BLaER1 treated with 17β-estradiol and CSF1 and Interleukin-3, amounts not matched to agents 10 nM and 100 nM (cell line): ENCODE data around the gene NRG3.

ENCODE experiments used
- H3K27ac ChIP-seq, 11 experiments: shearing (Covaris generic); formaldehyde crosslinking; 2 replicates each; pipeline ENCODE4 v1.8.1; 2022
- H3K27me3 ChIP-seq, 11 experiments: shearing (Covaris generic); formaldehyde crosslinking; 2 replicates each; pipeline ENCODE4 v1.8.1; 2022
- H3K36me3 ChIP-seq, 11 experiments: shearing (Covaris generic); formaldehyde crosslinking; 2 replicates each; pipeline ENCODE4 v1.8.1; 2022
- H3K4me1 ChIP-seq, 10 experiments: shearing (Covaris generic); formaldehyde crosslinking; 2 replicates each; pipeline ENCODE4 v1.8.1; 2022
- H3K4me2 ChIP-seq, 11 experiments: shearing (Covaris generic); formaldehyde crosslinking; 2 replicates each; pipeline ENCODE4 v1.8.1; 2022
- H3K4me3 ChIP-seq, 10 experiments: shearing (Covaris generic); formaldehyde crosslinking; 2 replicates each; pipeline ENCODE4 v1.8.1; 2022
- H3K9ac ChIP-seq, 11 experiments: shearing (Covaris generic); formaldehyde crosslinking; 2 replicates each; pipeline ENCODE4 v1.8.1; 2022
- H3K9me3 ChIP-seq, 11 experiments: shearing (Covaris generic); formaldehyde crosslinking; replicated peaks in 1 of 11; 2 replicates each; pipeline ENCODE4 v1.8.1; 2022
- H4K20me1 ChIP-seq, 11 experiments: shearing (Covaris generic); formaldehyde crosslinking; 2 replicates each; pipeline ENCODE4 v1.8.1; 2022
- Cebpa-rat ChIP-seq, 11 experiments: shearing (Covaris generic); IDR thresholded peaks; 2 replicates each; pipeline ENCODE4 v1.8.1; 2022

The NRG3 gene

GRCh38 chr10:82396886-82397285, 521.9 kb downstream of the NRG3 start:
- peaks cover 0 to 5% (median 0%) of the 10 kb centered on the region in 11 experiments; a peak in 1 of 22 replicates for H3K36me3 ChIP-seq
- peak overlapping the region in 8 of 11 experiments; percentile 1 to 64 (median 44); a peak in 13 of 22 replicates for H3K4me2 ChIP-seq
- H4K20me1 ChIP-seq, result no peaks in the 10 kb centered on the region
- H3K9ac ChIP-seq, result 0 out of 22 replicates have a peak overlapping the region, but pooled peaks of 1 of the 11 experiments have one; percentile 26
- no peaks in the 10 kb centered on the region for H3K27me3 ChIP-seq
- TF ChIP-seq Cebpa-rat (IDR thresholded peaks at IDR 0.05), result no peak
- H3K9me3 ChIP-seq, result peaks cover 0 to 17% (median 8%) of the 10 kb centered on the region in 11 experiments; a peak in 6 of 22 replicates
- H3K4me3 ChIP-seq, result no peak overlapping the region
- peaks cover 9 to 90% (median 50%) of the 10 kb centered on the region in 10 experiments; a peak in 18 of 20 replicates for H3K4me1 ChIP-seq
- peak overlapping the region in 3 of 11 experiments; percentile 39 to 41 (median 39); a peak in 3 of 22 replicates for H3K27ac ChIP-seq

- Histone ChIP-seq H4K20me1 (no peaks in the 10 kb centered on the region), H3K27ac (peak overlapping the region in 3 of 11 experiments; percentile 25 to 41 (median 39); a peak in 5 of 22 replicates), H3K4me2 (peak overlapping the region in 7 of 11 experiments; percentile 1 to 64 (median 45); a peak in 10 of 22 replicates), H3K36me3 (peaks cover 0 to 5% (median 0%) of the 10 kb centered on the region in 11 experiments; a peak in 1 of 22 replicates), H3K4me1 (peaks cover 9 to 90% (median 49%) of the 10 kb centered on the region in 10 experiments; a peak in 18 of 20 replicates), H3K9me3 (peaks cover 0 to 17% (median 8%) of the 10 kb centered on the region in 11 experiments; a peak in 6 of 22 replicates), H3K27me3 (no peaks in the 10 kb centered on the region), H3K4me3 (no peak overlapping the region), H3K9ac (no peak overlapping the region)
- no peak for TF ChIP-seq Cebpa-rat (IDR thresholded peaks at IDR 0.05)
Measured at GRCh38 chr10:82397854-82398253, 522.9 kb downstream of the NRG3 start.

DNA sequence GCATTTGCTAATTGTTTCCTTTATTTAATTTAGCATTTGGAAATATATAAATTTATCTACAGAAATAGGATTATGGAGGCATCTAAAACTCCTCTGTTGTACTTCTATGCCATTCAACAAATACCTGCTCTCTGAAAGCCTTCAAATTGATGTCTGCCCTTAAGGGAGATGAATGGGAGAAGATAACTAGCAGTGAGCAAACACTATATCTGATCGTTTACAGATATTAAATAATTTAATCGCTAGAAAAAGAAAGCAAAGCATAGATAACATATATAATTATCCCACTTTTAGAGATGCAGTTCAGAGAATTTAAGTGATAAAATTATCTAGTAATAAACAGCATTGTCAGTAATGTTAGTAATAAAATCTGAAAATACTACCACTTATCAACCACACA, 524.9 kb downstream of the NRG3 start:
- Histone ChIP-seq H4K20me1 (no peaks in the 10 kb centered on the region), H3K4me1 (peaks cover 0 to 90% (median 43%) of the 10 kb centered on the region in 10 experiments; a peak in 14 of 20 replicates), H3K36me3 (peaks cover 0 to 5% (median 0%) of the 10 kb centered on the region in 11 experiments; a peak in 2 of 22 replicates), H3K27ac (no peak overlapping the region), H3K27me3 (no peaks in the 10 kb centered on the region), H3K9me3 (peaks cover 0 to 20% (median 11%) of the 10 kb centered on the region in 11 experiments; a peak in 7 of 22 replicates), H3K4me3 (no peak overlapping the region), H3K4me2 (no peak overlapping the region), H3K9ac (no peak overlapping the region)
- TF ChIP-seq Cebpa-rat (IDR thresholded peaks at IDR 0.05), result no peak

- Histone ChIP-seq H3K9ac (no peak overlapping the region), H3K36me3 (peaks cover 0 to 5% (median 0%) of the 10 kb centered on the region in 11 experiments; a peak in 2 of 22 replicates), H4K20me1 (no peaks in the 10 kb centered on the region), H3K4me2 (peak overlapping the region in 1 of 11 experiments; percentile 22; a peak in 1 of 22 replicates), H3K4me3 (no peak overlapping the region), H3K4me1 (peaks cover 0 to 90% (median 45%) of the 10 kb centered on the region in 10 experiments; a peak in 14 of 20 replicates), H3K27ac (no peak overlapping the region), H3K9me3 (peaks cover 0 to 24% (median 10%) of the 10 kb centered on the region in 11 experiments; a peak in 9 of 22 replicates), H3K27me3 (no peaks in the 10 kb centered on the region)
- no peak for TF ChIP-seq Cebpa-rat (IDR thresholded peaks at IDR 0.05)
Measured at GRCh38 chr10:82400841-82401240, 525.8 kb downstream of the NRG3 start.

GRCh38 chr10:82402906-82403401, 528.0 kb downstream of the NRG3 start:
- Histone ChIP-seq H3K36me3 (peaks cover 0 to 7% (median 0%) of the 10 kb centered on the region in 11 experiments; a peak in 2 of 22 replicates), H3K27ac (peak overlapping the region in 2 of 11 experiments; percentile 2 to 95; a peak in 1 of 22 replicates), H4K20me1 (no peaks in the 10 kb centered on the region), H3K4me1 (peaks cover 0 to 90% (median 44%) of the 10 kb centered on the region in 10 experiments; a peak in 14 of 20 replicates), H3K4me2 (peak overlapping the region in 6 of 11 experiments; percentile 27 to 62 (median 46); a peak in 7 of 22 replicates), H3K9ac (no peak overlapping the region; a peak in 1 of 22 replicates), H3K4me3 (no peak overlapping the region), H3K27me3 (no peaks in the 10 kb centered on the region), H3K9me3 (peaks cover 0 to 23% (median 7%) of the 10 kb centered on the region in 11 experiments; a peak in 9 of 22 replicates)
- no peak for TF ChIP-seq Cebpa-rat (IDR thresholded peaks at IDR 0.05)

- Histone ChIP-seq H3K9ac (peak overlapping the region in 5 of 11 experiments; percentile 49 to 80 (median 76); a peak in 9 of 22 replicates), H3K4me2 (peak overlapping the region; percentile 10 to 74 (median 62); a peak in 20 of 22 replicates), H3K36me3 (peaks cover 0 to 27% (median 8%) of the 10 kb centered on the region in 11 experiments; a peak in 7 of 22 replicates), H4K20me1 (no peaks in the 10 kb centered on the region), H3K27ac (peak overlapping the region in 8 of 11 experiments; percentile 37 to 95 (median 76); a peak in 16 of 22 replicates), H3K4me3 (no peak overlapping the region), H3K4me1 (peaks cover 0 to 95% (median 60%) of the 10 kb centered on the region in 10 experiments; a peak in 18 of 20 replicates), H3K9me3 (peaks cover 5 to 45% (median 28%) of the 10 kb centered on the region in 11 experiments; a peak in 20 of 22 replicates), H3K27me3 (no peaks in the 10 kb centered on the region)
- peak in 4 of 11 experiments; percentile 65 to 89 (median 77); a peak in 7 of 22 replicates for TF ChIP-seq Cebpa-rat (IDR thresholded peaks at IDR 0.05)
Measured at GRCh38 chr10:82409671-82410070, 534.7 kb downstream of the NRG3 start.

- Histone ChIP-seq H3K27me3 (no peaks in the 10 kb centered on the region), H4K20me1 (no peaks in the 10 kb centered on the region), H3K4me2 (peak overlapping the region in 8 of 11 experiments; percentile 21 to 74 (median 62); a peak in 15 of 22 replicates), H3K36me3 (peaks cover 0 to 28% (median 8%) of the 10 kb centered on the region in 11 experiments; a peak in 8 of 22 replicates), H3K27ac (peak overlapping the region in 6 of 11 experiments; percentile 60 to 95 (median 88); a peak in 12 of 22 replicates), H3K9me3 (peaks cover 5 to 47% (median 43%) of the 10 kb centered on the region in 11 experiments; a peak in 20 of 22 replicates), H3K4me3 (no peak overlapping the region), H3K9ac (peak overlapping the region in 5 of 11 experiments; percentile 10 to 76 (median 57); a peak in 9 of 22 replicates), H3K4me1 (peaks cover 0 to 91% (median 50%) of the 10 kb centered on the region in 10 experiments; a peak in 18 of 20 replicates)
- no peak for TF ChIP-seq Cebpa-rat (IDR thresholded peaks at IDR 0.05)
Measured at GRCh38 chr10:82411416-82411815, 536.4 kb downstream of the NRG3 start.

DNA sequence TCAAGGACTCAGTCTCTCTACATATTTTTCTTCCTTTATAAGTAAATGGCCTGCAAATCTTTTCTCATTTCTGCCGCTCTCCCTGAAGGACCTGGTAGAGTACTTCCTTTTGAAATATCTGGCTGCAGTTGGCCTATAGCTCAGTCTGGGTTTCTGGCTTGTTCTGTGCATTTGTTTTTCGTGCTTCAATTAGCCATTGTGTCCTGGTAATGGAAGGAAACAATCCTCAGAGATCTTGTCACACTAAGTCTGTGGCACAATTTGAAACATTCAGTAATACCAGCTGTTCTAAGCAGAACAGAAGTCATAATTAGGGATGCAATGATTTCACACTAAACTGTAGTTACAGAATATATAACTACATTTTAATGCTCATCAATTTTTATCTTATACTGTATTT, 545.0 kb downstream of the NRG3 start:
- no peak for TF ChIP-seq Cebpa-rat (IDR thresholded peaks at IDR 0.05)
- Histone ChIP-seq H3K36me3 (peaks cover 0 to 21% (median 0%) of the 10 kb centered on the region in 11 experiments; a peak in 4 of 22 replicates), H3K9me3 (peaks cover 0 to 53% (median 38%) of the 10 kb centered on the region in 11 experiments; a peak in 16 of 22 replicates), H3K4me2 (no peak overlapping the region), H3K4me1 (peaks cover 0 to 17% (median 0%) of the 10 kb centered on the region in 10 experiments; a peak in 5 of 20 replicates), H3K4me3 (no peak overlapping the region), H3K27me3 (no peaks in the 10 kb centered on the region), H3K27ac (no peak overlapping the region), H3K9ac (no peak overlapping the region), H4K20me1 (no peaks in the 10 kb centered on the region)
